IMR-90 (cell line): ENCODE data around the gene MTA1. TPM values are rescaled to one million over a fixed set of nuclear protein-coding genes. Genes with fewer than 3 reads are reported as not detected.

Source experiments
- ATAC-seq: fragments of 200-7000 bp; cut with Tn5 transposase; 2 replicates; pipeline ENCODE4 v1.9.1; 2020; ENCODE audit warnings: low read depth, mild to moderate bottlenecking, moderate library complexity
- BruUV-seq: library from RNA; stranded (reverse); fragments of 400-500 nt; replicated peaks from 2 replicates; lab custom pipeline; 2021; lab: Mats Ljungman, UMichigan
- CTCF ChIA-PET: fragments of 300-600 bp; formaldehyde crosslinking; extraction: SDS; loops from one replicate; lab custom pipeline; 2021; ENCODE audit warnings: antibody characterized with exemption; lab: Yijun Ruan, JAX
- POLR2A ChIA-PET: fragments of 300-600 bp; sonication (Branson Sonifier 250); formaldehyde crosslinking; loops from one replicate; lab custom pipeline; 2022; ENCODE audit warnings: antibody characterized with exemption; ENCODE audit not compliant: unreplicated experiment; lab: Charles Lee
- DNase-seq: peaks from one replicate; pipeline ENCODE4 v3.0.0; 2013
- H2AFZ ChIP-seq: replicated peaks from 2 replicates; pipeline ENCODE3; 2013; ENCODE audit warnings: low read length, mild to moderate bottlenecking; ENCODE audit not compliant: poor library complexity
- H2AK5ac ChIP-seq: 2 replicates; pipeline ENCODE4 v1.6.1; 2013; ENCODE audit warnings: low read depth, low read length, inconsistent platforms
- H2AK9ac ChIP-seq: replicated peaks from 2 replicates; pipeline ENCODE3; 2013; ENCODE audit warnings: mild to moderate bottlenecking, low read depth, low read length, moderate library complexity; ENCODE audit not compliant: poor library complexity
- H2BK120ac ChIP-seq: 2 replicates; pipeline ENCODE4 v1.6.1; 2013; ENCODE audit warnings: low read depth, low read length, inconsistent platforms
- H2BK15ac ChIP-seq: 3 replicates; pipeline ENCODE4 v1.6.1; 2013; ENCODE audit warnings: low read depth, low read length, inconsistent platforms
- H2BK20ac ChIP-seq: 2 replicates; pipeline ENCODE4 v1.6.1; 2013; ENCODE audit warnings: low read depth, mild to moderate bottlenecking, inconsistent platforms, low read length, moderate library complexity
- H2BK5ac ChIP-seq: 2 replicates; pipeline ENCODE4 v1.6.1; 2013; ENCODE audit warnings: mild to moderate bottlenecking, low read depth, low read length, inconsistent platforms; ENCODE audit not compliant: poor library complexity, severe bottlenecking
- H3K14ac ChIP-seq: replicated peaks from 2 replicates; pipeline ENCODE4 v1.6.1; 2013; ENCODE audit warnings: low read depth, low read length, inconsistent platforms
- H3K18ac ChIP-seq: 2 replicates; pipeline ENCODE4 v1.6.1; 2013; ENCODE audit warnings: low read depth, low read length, control low read depth
- H3K23ac ChIP-seq: 2 replicates; pipeline ENCODE4 v1.6.1; 2013; ENCODE audit warnings: low read depth, low read length, inconsistent platforms
- H3K27ac ChIP-seq: 2 replicates; pipeline ENCODE4 v1.5.1; 2013; ENCODE audit warnings: mild to moderate bottlenecking, control low read depth, low read length; ENCODE audit not compliant: insufficient read depth
- H3K27me3 ChIP-seq: 2 replicates; pipeline ENCODE4 v1.6.1; 2013; ENCODE audit warnings: low read length; ENCODE audit not compliant: control insufficient read depth, insufficient read depth
- H3K36me3 ChIP-seq: 2 replicates; pipeline ENCODE4 v1.6.1; 2013; ENCODE audit warnings: low read length, mixed read lengths; ENCODE audit not compliant: control insufficient read depth, insufficient read depth
- H3K4ac ChIP-seq: 2 replicates; pipeline ENCODE4 v1.6.1; 2013; ENCODE audit warnings: low read depth, low read length, inconsistent platforms
- H3K4me1 ChIP-seq: 2 replicates; pipeline ENCODE4 v1.6.1; 2013; ENCODE audit warnings: low read length, mixed read lengths; ENCODE audit not compliant: control insufficient read depth, insufficient read depth
- H3K4me2 ChIP-seq: 2 replicates; pipeline ENCODE4 v1.6.1; 2013; ENCODE audit warnings: low read depth, mild to moderate bottlenecking, control low read depth, low read length, moderate library complexity
- H3K4me3 ChIP-seq: 2 replicates; pipeline ENCODE4 v1.5.1; 2013; ENCODE audit warnings: low read depth, mild to moderate bottlenecking, control low read depth, low read length, moderate library complexity; ENCODE audit not compliant: insufficient read depth
- H3K56ac ChIP-seq: 2 replicates; pipeline ENCODE4 v1.6.1; 2013; ENCODE audit warnings: low read length, inconsistent platforms; ENCODE audit not compliant: insufficient read depth; ENCODE audit errors: extremely low read depth
- H3K79me1 ChIP-seq, 2 experiments: 2 replicates each; pipeline ENCODE4 v1.6.1; 2013; ENCODE audit warnings: low read length in 2 of 2, inconsistent platforms in 1 of 2, low read depth in 1 of 2
- H3K9ac ChIP-seq: 2 replicates; pipeline ENCODE4 v1.6.1; 2013; ENCODE audit warnings: low read depth, low read length, control low read depth
- H3K9me1 ChIP-seq: 2 replicates; pipeline ENCODE4 v1.6.1; 2013; ENCODE audit warnings: low read length, inconsistent platforms; ENCODE audit not compliant: insufficient read depth
- H3K9me3 ChIP-seq: 2 replicates; pipeline ENCODE4 v1.6.1; 2013; ENCODE audit warnings: low read length; ENCODE audit not compliant: control insufficient read depth, insufficient read depth
- H4K20me1 ChIP-seq: 2 replicates; pipeline ENCODE4 v1.6.1; 2013; ENCODE audit warnings: low read length, inconsistent platforms; ENCODE audit not compliant: insufficient read depth
- H4K5ac ChIP-seq: 2 replicates; pipeline ENCODE4 v1.6.1; 2013; ENCODE audit warnings: mild to moderate bottlenecking, low read depth, low read length, control low read depth
- H4K8ac ChIP-seq, 2 experiments: 2 replicates each; pipeline ENCODE4 v1.6.1; 2013; ENCODE audit warnings: low read depth in 2 of 2, low read length in 2 of 2, control low read depth in 1 of 2, inconsistent platforms in 1 of 2
- H4K91ac ChIP-seq: 2 replicates; pipeline ENCODE4 v1.6.1; 2013; ENCODE audit warnings: low read depth, low read length, inconsistent platforms; ENCODE audit not compliant: insufficient read depth
- BHLHE40 ChIP-seq: fragments of 150-350 bp; IDR thresholded peaks from 2 replicates; pipeline ENCODE4 v1.6.1; 2016; ENCODE audit warnings: mild to moderate bottlenecking, low read depth, low read length
- CEBPB ChIP-seq: IDR thresholded peaks from 2 replicates; pipeline ENCODE4 v1.6.1; 2012; ENCODE audit warnings: low read depth, low read length, improper control_type of control experiment
- CHD1 ChIP-seq: IDR thresholded peaks from 2 replicates; pipeline ENCODE4 v1.6.1; 2012; ENCODE audit warnings: low read depth, low read length, improper control_type of control experiment
- CTCF ChIP-seq: conservative IDR thresholded peaks from 2 replicates; pipeline ENCODE4 v1.5.1; 2012; ENCODE audit warnings: mild to moderate bottlenecking, low read depth, low read length, improper control_type of control experiment
- ELK1 ChIP-seq: fragments of 150-350 bp; IDR thresholded peaks from 2 replicates; pipeline ENCODE4 v1.6.1; 2016; ENCODE audit warnings: low read depth, mild to moderate bottlenecking, low read length, moderate library complexity, borderline replicate concordance
- FOS ChIP-seq: fragments of 150-350 bp; IDR thresholded peaks from 2 replicates; pipeline ENCODE4 v1.6.1; 2016; ENCODE audit warnings: low read depth, low read length
- MAFK ChIP-seq: IDR thresholded peaks from 2 replicates; pipeline ENCODE4 v1.6.1; 2012; ENCODE audit warnings: low read depth, low read length, improper control_type of control experiment
- MAZ ChIP-seq: IDR thresholded peaks from 2 replicates; pipeline ENCODE4 v1.6.1; 2012; ENCODE audit warnings: low read depth, mild to moderate bottlenecking, low read length, improper control_type of control experiment, moderate library complexity, borderline replicate concordance
- MXI1 ChIP-seq: IDR thresholded peaks from 2 replicates; pipeline ENCODE4 v1.6.1; 2012; ENCODE audit warnings: low read depth, mild to moderate bottlenecking, low read length, moderate library complexity, borderline replicate concordance
- POLR2A ChIP-seq: IDR thresholded peaks from 2 replicates; pipeline ENCODE4 v1.6.1; 2012; ENCODE audit warnings: mild to moderate bottlenecking, low read depth, low read length
- RAD21 ChIP-seq: IDR thresholded peaks from 2 replicates; pipeline ENCODE4 v1.6.1; 2012; ENCODE audit warnings: low read length, improper control_type of control experiment
- RCOR1 ChIP-seq: IDR thresholded peaks from 2 replicates; pipeline ENCODE4 v1.6.1; 2012; ENCODE audit warnings: mild to moderate bottlenecking, low read length, improper control_type of control experiment; ENCODE audit not compliant: insufficient replicate concordance
- SMC3 ChIP-seq: fragments of 150-350 bp; IDR thresholded peaks from 2 replicates; pipeline ENCODE4 v1.6.1; 2016; ENCODE audit warnings: low read depth, mild to moderate bottlenecking, antibody characterized with exemption, low read length, moderate library complexity
- USF2 ChIP-seq: fragments of 150-350 bp; IDR thresholded peaks from 2 replicates; pipeline ENCODE4 v1.6.1; 2017; ENCODE audit warnings: mild to moderate bottlenecking, antibody characterized with exemption, low read length, low read depth
- WGBS, 2 experiments: methylation state at CpG; one replicate each; pipeline versions ENCODE4 v1.1.5 to v1.1.7; 2013; ENCODE audit warnings: missing lambda C conversion rate in 2 of 2; ENCODE audit not compliant: insufficient read length in 1 of 2; ENCODE audit errors: extremely low coverage in 2 of 2; 5-methylcytosine and 5-hydroxymethylcytosine counted together
- dilution Hi-C: fragments of 300-500 bp; cut with HindIII; formaldehyde crosslinking; loops from one replicate; pipeline ENCODE4 v1.14.3; 2018; ENCODE audit warnings: low sequenced_read_pairs; ENCODE audit not compliant: unreplicated experiment
- in situ Hi-C: fragments of 300-500 bp; cut with MboI; formaldehyde crosslinking; loops from 3 replicates; pipeline ENCODE4 v1.14.3; 2019; ENCODE audit warnings: low sequenced_read_pairs, inconsistent platforms, mixed read lengths
- intact Hi-C: fragments of 100-400 bp; cut with micrococcal nuclease; formaldehyde crosslinking; loops from 2 replicates; pipeline ENCODE4 v1.10.0; 2022
- polyA plus RNA-seq, 3 experiments: library from polyadenylated mRNA; depleted of rRNA; stranded (reverse); fragments of >200 nt; gene quantifications; 2 replicates each; pipeline ENCODE4 v1.2.3, GENCODE V29; 2012; ENCODE audit warnings: low replicate concordance in 1 of 3
- total RNA-seq: library from RNA; depleted of rRNA; stranded (reverse); fragments of >200 nt; gene quantifications from 2 replicates; pipeline ENCODE4 v1.2.3, GENCODE V29; 2012

Gene MTA1
- total and polyA plus RNA-seq, 2 of the 4 experiments (the other 2 are of a cell fraction): 21.5 to 61.6 TPM

- Histone ChIP-seq H3K27me3 (no peaks in the 10 kb centered on the region), H3K18ac (no peak overlapping the region), H2BK120ac (no peak overlapping the region), H4K5ac (no peak overlapping the region), H3K4me2 (no peak overlapping the region), H3K4me3 (no peak overlapping the region), H3K56ac (no peak overlapping the region), H3K27ac (no peak overlapping the region), H2BK20ac (no peak overlapping the region), H3K4me1 (no peaks in the 10 kb centered on the region), H2AK9ac (no peak overlapping the region), H3K79me1 (no peaks in the 10 kb centered on the region), H3K23ac (no peak overlapping the region), H3K4ac (no peak overlapping the region), H3K9me1 (no peaks in the 10 kb centered on the region), H2AFZ (no peak overlapping the region), H2AK5ac (no peak overlapping the region), H4K20me1 (no peaks in the 10 kb centered on the region), H4K8ac (no peak overlapping the region), H3K36me3 (peaks cover 22% of the 10 kb centered on the region; the same call in 1 of the 2 replicates), H2BK15ac (no peak overlapping the region), H3K9ac (no peak overlapping the region), H3K14ac (no peak overlapping the region), H4K91ac (no peak overlapping the region), H2BK5ac (no peak overlapping the region), H3K9me3 (no peaks in the 10 kb centered on the region)
- no peak for TF ChIP-seq CHD1
- no peak for TF ChIP-seq RAD21
- no peak for TF ChIP-seq RCOR1
- TF ChIP-seq USF2: no peak
- TF ChIP-seq SMC3: no peak
- no peak for TF ChIP-seq MAFK
- TF ChIP-seq MAZ: no peak
- no peak for TF ChIP-seq CTCF
- TF ChIP-seq MXI1: no peak
- no peak for TF ChIP-seq CEBPB
- no peak for TF ChIP-seq FOS
- no peak for TF ChIP-seq BHLHE40
- TF ChIP-seq ELK1: no peak
- TF ChIP-seq POLR2A: no peak
- POLR2A ChIA-PET: no interaction called here
- DNase-seq: no peak
- intact Hi-C loops: no loop called here
- 95% methylated on average over 15 of the region's 19 CpGs; no CpG with 5 or more reads in 1 of the 2 experiments for WGBS, 2 experiments
- no peak for ATAC-seq
- BruUV-seq: no TSS peak
- CTCF ChIA-PET: no interaction called here
- in situ Hi-C loops: no loop called here
- dilution Hi-C loops: no loop called here
Measured at GRCh38 chr14:105380756-105381155, 38.9 kb upstream of the MTA1 start.
